IPS-18c (cell line): ENCODE measurements around the gene LLGL1.
A peak's percentile ranks its signal among the peaks of the same experiment; 100 is the strongest.

Experiments used
- H3K4me3 ChIP-seq: 2 replicates; pipeline ENCODE4 v1.7.0; 2013; ENCODE audit warnings: low read depth, mild to moderate bottlenecking, low read length, moderate library complexity; ENCODE audit not compliant: insufficient read depth
- H3K9me3 ChIP-seq: one replicate; pipeline ENCODE4 v1.6.1; 2013; ENCODE audit warnings: mild to moderate bottlenecking, low read length, moderate library complexity; ENCODE audit not compliant: control insufficient read depth, insufficient read depth

The LLGL1 gene

GRCh38 chr17:18238299-18238698, 12.9 kb downstream of the LLGL1 start:
- Histone ChIP-seq H3K4me3 (no peak overlapping the region), H3K9me3 (no peaks in the 10 kb centered on the region)

- Histone ChIP-seq H3K9me3 (no peaks in the 10 kb centered on the region), H3K4me3 (no peak overlapping the region)
Observed at GRCh38 chr17:18240449-18240848, 15.0 kb downstream of the LLGL1 start.

- Histone ChIP-seq H3K4me3 (no peak overlapping the region), H3K9me3 (no peaks in the 10 kb centered on the region)
Observed at GRCh38 chr17:18241229-18241871, 15.9 kb downstream of the LLGL1 start.

GRCh38 chr17:18245038-18245776, 19.8 kb downstream of the LLGL1 start:
- no peaks in the 10 kb centered on the region for H3K9me3 ChIP-seq
- no peak overlapping the region for H3K4me3 ChIP-seq

- Histone ChIP-seq H3K4me3 (no peak overlapping the region), H3K9me3 (no peaks in the 10 kb centered on the region)
Observed at GRCh38 chr17:18246109-18246725, 20.8 kb downstream of the LLGL1 start.

GRCh38 chr17:18246880-18247612, 21.6 kb downstream of the LLGL1 start:
- H3K4me3 ChIP-seq: peak overlapping the region; percentile 53
- no peaks in the 10 kb centered on the region for H3K9me3 ChIP-seq

- Histone ChIP-seq H3K9me3 (no peaks in the 10 kb centered on the region), H3K4me3 (no peak overlapping the region)
Observed at GRCh38 chr17:18247613-18248001, 22.2 kb downstream of the LLGL1 start.

GRCh38 chr17:18248300-18248731, 22.9 kb downstream of the LLGL1 start:
- no peaks in the 10 kb centered on the region for H3K9me3 ChIP-seq

GRCh38 chr17:18248811-18249210, 23.4 kb downstream of the LLGL1 start:
- Histone ChIP-seq H3K4me3 (no peak overlapping the region), H3K9me3 (no peaks in the 10 kb centered on the region)

More at GRCh38 chr17:18248300-18248731, 22.9 kb downstream of the LLGL1 start:
- no peak overlapping the region for H3K4me3 ChIP-seq

GRCh38 chr17:18250259-18250658, 24.8 kb downstream of the LLGL1 start:
- no peaks in the 10 kb centered on the region for H3K9me3 ChIP-seq
- H3K4me3 ChIP-seq: no peak overlapping the region

GRCh38 chr17:18250708-18251107, 25.3 kb downstream of the LLGL1 start:
- no peak overlapping the region for H3K4me3 ChIP-seq
- no peaks in the 10 kb centered on the region for H3K9me3 ChIP-seq

- H3K9me3 ChIP-seq: no peaks in the 10 kb centered on the region
- H3K4me3 ChIP-seq: no peak overlapping the region
Observed at GRCh38 chr17:18251204-18251603, 25.8 kb downstream of the LLGL1 start.

GRCh38 chr17:18252160-18252559, 26.7 kb downstream of the LLGL1 start:
- Histone ChIP-seq H3K4me3 (no peak overlapping the region), H3K9me3 (no peaks in the 10 kb centered on the region)

- Histone ChIP-seq H3K4me3 (no peak overlapping the region), H3K9me3 (no peaks in the 10 kb centered on the region)
Observed at GRCh38 chr17:18253187-18253884, 27.9 kb downstream of the LLGL1 start.

GRCh38 chr17:18253947-18254821, 28.7 kb downstream of the LLGL1 start:
- H3K4me3 ChIP-seq: no peak overlapping the region

GRCh38 chr17:18254888-18255649, 29.6 kb downstream of the LLGL1 start:
- Histone ChIP-seq H3K4me3 (no peak overlapping the region), H3K9me3 (no peaks in the 10 kb centered on the region)

More at GRCh38 chr17:18253947-18254821, 28.7 kb downstream of the LLGL1 start:
- no peaks in the 10 kb centered on the region for H3K9me3 ChIP-seq
